ENCODE data around the gene DAB2IP. TPM values are rescaled to one million over a fixed set of nuclear protein-coding genes. Genes with fewer than 3 reads are reported as not detected.

Gene DAB2IP
- total RNA-seq, 1 experiment from 2014 or later: 56.3 TPM

- peaks cover 16% of the 10 kb centered on the region for H3K36me3 Mint-ChIP-seq (ENCODE audit: insufficient read depth, unreplicated experiment)
- peak overlapping the region; percentile 62 for H3K4me3 Mint-ChIP-seq (ENCODE audit: low read depth, unreplicated experiment)
- intact Hi-C loops (cut with micrococcal nuclease; ENCODE audit: unreplicated experiment): no loop called here
- no peaks in the 10 kb centered on the region for H3K27me3 Mint-ChIP-seq (ENCODE audit: unreplicated experiment)
- peaks cover 12% of the 10 kb centered on the region for H3K4me1 Mint-ChIP-seq (ENCODE audit: low read depth, unreplicated experiment)
- TF ChIP-seq, protein P1, sequence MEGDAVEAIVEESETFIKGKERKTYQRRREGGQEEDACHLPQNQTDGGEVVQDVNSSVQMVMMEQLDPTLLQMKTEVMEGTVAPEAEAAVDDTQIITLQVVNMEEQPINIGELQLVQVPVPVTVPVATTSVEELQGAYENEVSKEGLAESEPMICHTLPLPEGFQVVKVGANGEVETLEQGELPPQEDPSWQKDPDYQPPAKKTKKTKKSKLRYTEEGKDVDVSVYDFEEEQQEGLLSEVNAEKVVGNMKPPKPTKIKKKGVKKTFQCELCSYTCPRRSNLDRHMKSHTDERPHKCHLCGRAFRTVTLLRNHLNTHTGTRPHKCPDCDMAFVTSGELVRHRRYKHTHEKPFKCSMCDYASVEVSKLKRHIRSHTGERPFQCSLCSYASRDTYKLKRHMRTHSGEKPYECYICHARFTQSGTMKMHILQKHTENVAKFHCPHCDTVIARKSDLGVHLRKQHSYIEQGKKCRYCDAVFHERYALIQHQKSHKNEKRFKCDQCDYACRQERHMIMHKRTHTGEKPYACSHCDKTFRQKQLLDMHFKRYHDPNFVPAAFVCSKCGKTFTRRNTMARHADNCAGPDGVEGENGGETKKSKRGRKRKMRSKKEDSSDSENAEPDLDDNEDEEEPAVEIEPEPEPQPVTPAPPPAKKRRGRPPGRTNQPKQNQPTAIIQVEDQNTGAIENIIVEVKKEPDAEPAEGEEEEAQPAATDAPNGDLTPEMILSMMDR (IDR thresholded peaks at IDR 0.05; ENCODE audit: unreplicated experiment): no peak
- H3K27ac Mint-ChIP-seq (ENCODE audit: unreplicated experiment): no peak overlapping the region
- BruUV-seq (replicated peaks): no TSS peak
- H3K9me3 Mint-ChIP-seq (ENCODE audit: low read depth, unreplicated experiment): no peaks in the 10 kb centered on the region
- CTCF ChIA-PET: no interaction called here
- DNase-seq: no peak
Observed at GRCh38 chr9:121651008-121651294, 483 bp upstream of the DAB2IP start.

- intact Hi-C loops (cut with micrococcal nuclease; ENCODE audit: unreplicated experiment): no loop called here
- H3K36me3 Mint-ChIP-seq (ENCODE audit: insufficient read depth, unreplicated experiment): peaks cover 16% of the 10 kb centered on the region
- BruUV-seq (replicated peaks): no TSS peak
- no peaks in the 10 kb centered on the region for H3K9me3 Mint-ChIP-seq (ENCODE audit: low read depth, unreplicated experiment)
- CTCF ChIA-PET: no interaction called here
- H3K27ac Mint-ChIP-seq (ENCODE audit: unreplicated experiment): peak overlapping the region; percentile 59
- H3K4me1 Mint-ChIP-seq (ENCODE audit: low read depth, unreplicated experiment): peaks cover 12% of the 10 kb centered on the region
- TF ChIP-seq, protein P1 (IDR thresholded peaks at IDR 0.05; ENCODE audit: unreplicated experiment): no peak
- H3K4me3 Mint-ChIP-seq (ENCODE audit: low read depth, unreplicated experiment): peak overlapping the region; percentile 81
- no peaks in the 10 kb centered on the region for H3K27me3 Mint-ChIP-seq (ENCODE audit: unreplicated experiment)
- peak; percentile 21 for DNase-seq
Observed at GRCh38 chr9:121652021-121652837, 795 bp downstream of the DAB2IP start.

GRCh38 chr9:121652838-121653231 is 1.4 kb downstream of the DAB2IP start:
- no TSS peak for BruUV-seq (replicated peaks)
- no peaks in the 10 kb centered on the region for H3K9me3 Mint-ChIP-seq (ENCODE audit: low read depth, unreplicated experiment)
- no peak for DNase-seq
- TF ChIP-seq, protein P1 (IDR thresholded peaks at IDR 0.05; ENCODE audit: unreplicated experiment): no peak
- CTCF ChIA-PET: interaction anchor here (0.6 kb wide), 1 partner anchor 85 kb away, joined by 7 read pairs; no protein-coding TSS in a partner anchor
- H3K27ac Mint-ChIP-seq (ENCODE audit: unreplicated experiment): no peak overlapping the region
- no peaks in the 10 kb centered on the region for H3K27me3 Mint-ChIP-seq (ENCODE audit: unreplicated experiment)
- peak overlapping the region; percentile 81 for H3K4me3 Mint-ChIP-seq (ENCODE audit: low read depth, unreplicated experiment)
- H3K36me3 Mint-ChIP-seq (ENCODE audit: insufficient read depth, unreplicated experiment): peaks cover 16% of the 10 kb centered on the region
- peaks cover 12% of the 10 kb centered on the region for H3K4me1 Mint-ChIP-seq (ENCODE audit: low read depth, unreplicated experiment)
- intact Hi-C loops (cut with micrococcal nuclease; ENCODE audit: unreplicated experiment): no loop called here

DNA sequence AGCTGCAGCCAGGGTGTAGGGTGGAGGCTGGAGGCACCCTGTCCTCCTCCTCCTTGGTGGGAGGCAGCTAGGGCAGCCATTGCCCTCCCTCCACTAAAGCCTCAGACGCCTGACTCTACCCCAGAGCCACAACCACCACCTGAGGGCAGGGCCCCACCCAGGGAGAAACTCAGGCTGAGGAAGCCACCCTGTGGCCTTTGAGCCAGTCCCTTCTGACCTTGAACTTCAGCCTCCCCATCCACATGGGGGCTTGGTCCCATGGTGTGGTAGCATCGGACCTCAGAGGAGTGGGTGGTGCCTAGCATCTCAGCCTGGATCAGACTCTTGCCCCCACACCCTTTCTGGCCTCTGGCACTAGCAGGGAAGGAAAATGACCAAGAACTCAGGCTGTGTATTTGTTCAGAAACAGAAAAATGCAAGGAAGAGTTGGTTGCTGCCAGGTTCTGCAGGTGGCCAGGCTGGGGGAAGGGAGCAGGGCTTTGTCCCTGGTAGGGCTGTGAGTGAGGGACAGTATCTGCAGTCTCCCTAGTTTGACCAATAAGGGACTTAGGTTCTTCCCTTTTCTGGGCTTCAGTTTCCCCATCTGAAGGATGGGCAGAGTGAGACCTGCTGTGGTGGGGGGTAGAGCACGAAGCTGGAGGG is 3.2 kb downstream of the DAB2IP start:
- no peak overlapping the region for H3K27ac Mint-ChIP-seq (ENCODE audit: unreplicated experiment)
- CTCF ChIA-PET: interaction anchor here (0.6 kb wide), 1 partner anchor 36 kb away, joined by 3 read pairs; no protein-coding TSS in a partner anchor
- no peaks in the 10 kb centered on the region for H3K27me3 Mint-ChIP-seq (ENCODE audit: unreplicated experiment)
- H3K9me3 Mint-ChIP-seq (ENCODE audit: low read depth, unreplicated experiment): no peaks in the 10 kb centered on the region
- no peak overlapping the region for H3K4me3 Mint-ChIP-seq (ENCODE audit: low read depth, unreplicated experiment)
- peaks cover 16% of the 10 kb centered on the region for H3K36me3 Mint-ChIP-seq (ENCODE audit: insufficient read depth, unreplicated experiment)
- DNase-seq: no peak
- peaks cover 12% of the 10 kb centered on the region for H3K4me1 Mint-ChIP-seq (ENCODE audit: low read depth, unreplicated experiment)
- BruUV-seq (replicated peaks): no TSS peak
- TF ChIP-seq, protein P1 (IDR thresholded peaks at IDR 0.05; ENCODE audit: unreplicated experiment): no peak
- intact Hi-C loops (cut with micrococcal nuclease; ENCODE audit: unreplicated experiment): no loop called here

Measured in Calu3 (cell line).